HG03139 (cell line): ENCODE measurements around the gene ZNF821.
A peak's percentile ranks its signal among the peaks of the same experiment; 100 is the strongest.
"Not testable (repeated sequence)": the region's sequence is repeated elsewhere in the genome, so short reads cannot be mapped to it uniquely, and the experiment has no call there.

ENCODE experiments used
- ATAC-seq: cut with Tn5 transposase; IDR thresholded peaks from one replicate; pipeline ENCODE4 v1.9.1; 2021; ENCODE audit not compliant: unreplicated experiment

The ZNF821 gene

GRCh38 chr16:71903608-71904007 lies 19.6 kb upstream of the ZNF821 start:
- no peak for ATAC-seq

GRCh38 chr16:71902656-71903365 lies 18.8 kb upstream of the ZNF821 start:
- ATAC-seq, result no peak

GRCh38 chr16:71899171-71899570 lies 15.2 kb upstream of the ZNF821 start:
- ATAC-seq, result no peak

GRCh38 chr16:71896764-71897368 lies 12.9 kb upstream of the ZNF821 start:
- ATAC-seq, result no peak

- ATAC-seq, result peak; percentile 23
Observed at GRCh38 chr16:71895679-71896365, 11.8 kb upstream of the ZNF821 start.

- ATAC-seq, result peak; percentile 72
Observed at GRCh38 chr16:71894921-71895678, 11.1 kb upstream of the ZNF821 start, which contains the start of gene IST1. TSS of gene IST1 (plus strand) at chr16:71895531. CDS start at chr16:71915641, 20,110 bp downstream.

GRCh38 chr16:71894229-71894920 lies 10.4 kb upstream of the ZNF821 start:
- peak; percentile 13 for ATAC-seq

- no peak for ATAC-seq
Observed at GRCh38 chr16:71893888-71894228, 9.9 kb upstream of the ZNF821 start.

GRCh38 chr16:71889147-71889546 lies 5.2 kb upstream of the ZNF821 start:
- no peak for ATAC-seq

GRCh38 chr16:71885261-71885650 lies 1.3 kb upstream of the ZNF821 start:
- ATAC-seq, result no peak

GRCh38 chr16:71883168-71883848 lies 674 bp downstream of the ZNF821 start:
- peak; percentile 34 for ATAC-seq

- peak; percentile 3 for ATAC-seq
Observed at GRCh38 chr16:71882505-71883167, 1.3 kb downstream of the ZNF821 start.

- no peak for ATAC-seq
Observed at GRCh38 chr16:71880176-71880575, 3.8 kb downstream of the ZNF821 start.

GRCh38 chr16:71878911-71879310 lies 5.1 kb downstream of the ZNF821 start:
- ATAC-seq, result no peak

GRCh38 chr16:71873199-71873598 lies 10.8 kb downstream of the ZNF821 start:
- ATAC-seq, result no peak

- no peak for ATAC-seq
Observed at GRCh38 chr16:71870818-71871217, 13.2 kb downstream of the ZNF821 start.

- no peak for ATAC-seq
Observed at GRCh38 chr16:71869089-71869488, 14.9 kb downstream of the ZNF821 start.

- no peak for ATAC-seq
Observed at GRCh38 chr16:71867939-71868338, 16.0 kb downstream of the ZNF821 start.

GRCh38 chr16:71867175-71867574 lies 16.8 kb downstream of the ZNF821 start:
- not testable (repeated sequence) for ATAC-seq
